22Rv1 (cell line): Measurements from ENCODE around the gene WNT3A.

Source experiments
- H3K27ac ChIP-seq: fragments of 450-650 bp; 2 replicates; pipeline ENCODE4 v1.5.1; 2017
- ZFX ChIP-seq: fragments of 450-650 bp; IDR thresholded peaks from 2 replicates; pipeline ENCODE4 v1.6.1; 2017; ENCODE audit warnings: antibody characterized with exemption, borderline replicate concordance
- TF ChIP-seq, protein P1 (sequence below): fragments of 450-650 bp; IDR thresholded peaks from 2 replicates; pipeline ENCODE4 v1.5.1; 2017; ENCODE audit warnings: mild to moderate bottlenecking

Gene WNT3A

DNA sequence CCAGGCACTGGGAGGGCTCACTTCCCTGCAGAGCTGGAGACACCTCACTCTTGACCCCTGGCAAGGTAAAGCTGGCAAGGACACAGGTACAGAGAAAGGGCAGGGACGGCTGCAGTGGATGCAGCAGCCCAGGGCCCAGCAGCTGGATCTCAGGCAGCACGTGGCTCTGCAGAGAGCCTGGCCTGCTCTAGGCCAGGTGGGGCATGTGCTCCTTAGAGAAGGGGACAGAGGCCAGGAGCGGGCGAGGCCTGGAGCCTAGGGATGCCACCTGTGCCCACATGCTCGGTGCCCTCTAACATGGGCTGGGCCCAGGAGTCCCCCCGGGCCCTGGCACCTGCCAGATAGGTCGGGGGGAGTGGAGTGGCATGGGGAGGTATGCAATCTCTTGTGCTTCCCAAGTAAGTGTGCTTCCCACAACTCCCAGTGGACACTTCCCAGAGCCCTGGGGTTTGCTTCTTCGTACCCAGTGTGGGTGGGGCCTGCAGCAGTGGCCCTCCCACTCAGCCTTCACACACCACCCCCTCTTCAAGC, 30.0 kb downstream of the WNT3A start:
- H3K27ac ChIP-seq: no peak overlapping the region
- TF ChIP-seq ZFX: no peak
- TF ChIP-seq, protein P1, sequence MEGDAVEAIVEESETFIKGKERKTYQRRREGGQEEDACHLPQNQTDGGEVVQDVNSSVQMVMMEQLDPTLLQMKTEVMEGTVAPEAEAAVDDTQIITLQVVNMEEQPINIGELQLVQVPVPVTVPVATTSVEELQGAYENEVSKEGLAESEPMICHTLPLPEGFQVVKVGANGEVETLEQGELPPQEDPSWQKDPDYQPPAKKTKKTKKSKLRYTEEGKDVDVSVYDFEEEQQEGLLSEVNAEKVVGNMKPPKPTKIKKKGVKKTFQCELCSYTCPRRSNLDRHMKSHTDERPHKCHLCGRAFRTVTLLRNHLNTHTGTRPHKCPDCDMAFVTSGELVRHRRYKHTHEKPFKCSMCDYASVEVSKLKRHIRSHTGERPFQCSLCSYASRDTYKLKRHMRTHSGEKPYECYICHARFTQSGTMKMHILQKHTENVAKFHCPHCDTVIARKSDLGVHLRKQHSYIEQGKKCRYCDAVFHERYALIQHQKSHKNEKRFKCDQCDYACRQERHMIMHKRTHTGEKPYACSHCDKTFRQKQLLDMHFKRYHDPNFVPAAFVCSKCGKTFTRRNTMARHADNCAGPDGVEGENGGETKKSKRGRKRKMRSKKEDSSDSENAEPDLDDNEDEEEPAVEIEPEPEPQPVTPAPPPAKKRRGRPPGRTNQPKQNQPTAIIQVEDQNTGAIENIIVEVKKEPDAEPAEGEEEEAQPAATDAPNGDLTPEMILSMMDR: no peak

DNA sequence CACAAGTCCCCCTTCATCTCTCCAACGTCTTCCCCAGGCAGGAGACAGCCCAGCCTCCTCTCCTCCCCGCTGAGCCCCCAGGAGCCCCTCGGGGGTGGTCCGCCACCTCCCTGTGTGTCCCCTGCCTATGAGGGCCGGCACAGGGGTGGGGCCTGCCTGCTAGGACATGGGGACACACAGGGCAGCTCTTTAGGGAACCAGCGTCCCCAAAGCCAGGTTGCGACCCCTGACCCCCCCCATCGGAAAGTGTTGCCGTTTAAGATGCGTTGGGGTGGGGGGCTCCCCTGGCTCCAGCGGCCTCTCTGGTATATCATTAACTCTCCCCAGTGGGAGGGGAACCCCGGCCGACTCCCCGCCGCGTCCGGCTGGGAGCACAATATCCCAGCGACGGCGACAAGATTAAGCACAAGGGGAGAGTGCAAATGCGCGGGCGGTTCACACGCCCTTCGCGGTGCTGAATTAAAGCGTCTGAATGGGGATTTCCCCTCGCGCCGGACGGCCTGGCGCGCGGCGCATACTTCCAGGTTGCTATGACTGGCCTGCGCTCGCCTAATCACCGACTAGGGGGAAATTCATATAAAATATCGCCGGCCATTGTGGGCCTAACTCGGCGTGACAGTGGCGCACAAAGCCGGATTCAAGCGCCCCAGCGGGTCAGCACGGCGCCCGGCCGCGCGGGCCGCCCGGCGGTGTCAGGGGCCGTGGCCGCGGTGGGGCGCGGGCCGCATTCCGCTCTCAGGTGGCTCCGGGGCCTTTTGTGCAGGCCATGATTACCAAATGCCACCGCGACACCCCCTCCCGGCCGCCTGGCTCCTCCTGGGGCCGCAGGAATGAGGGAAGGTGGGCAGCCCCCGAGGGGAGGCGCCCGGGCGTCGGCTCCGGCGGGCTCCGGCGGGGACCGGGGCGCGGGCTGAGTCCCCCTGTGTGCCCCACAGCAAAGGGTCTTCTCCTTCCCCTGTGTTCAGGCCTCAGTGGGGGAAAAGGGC, 30.9 kb downstream of the WNT3A start:
- TF ChIP-seq ZFX: no peak
- TF ChIP-seq, protein P1: no peak

DNA sequence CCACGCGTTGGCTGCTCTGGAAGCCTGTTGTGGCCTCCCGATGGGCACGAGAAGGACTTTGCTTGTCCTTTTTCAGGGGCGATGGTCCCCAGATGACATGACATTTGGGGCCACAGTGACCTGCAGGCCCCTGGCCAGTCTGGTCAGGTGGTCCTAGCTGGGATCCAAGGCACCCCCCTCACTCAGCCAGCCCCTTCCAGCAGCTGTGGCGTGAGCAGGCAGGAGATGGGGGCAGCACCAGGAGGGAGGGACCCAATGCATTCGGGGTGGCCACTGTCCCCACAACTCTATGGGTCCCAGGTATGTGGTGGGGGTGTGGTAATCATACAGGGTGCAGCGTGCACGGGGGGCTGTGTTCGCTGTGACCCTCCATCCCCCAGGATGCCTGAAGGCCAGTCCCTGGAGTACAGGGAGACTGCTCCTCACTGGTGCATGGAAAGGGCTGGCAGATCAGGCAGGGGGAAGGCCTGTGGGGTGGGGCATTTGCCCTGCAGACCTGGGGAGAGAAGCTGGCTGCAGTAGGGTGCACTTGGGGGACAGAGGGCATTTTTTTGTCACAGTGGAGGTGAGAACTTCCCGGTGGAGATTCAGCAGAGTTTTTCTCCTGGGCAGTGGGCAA, 31.7 kb downstream of the WNT3A start:
- no peak for TF ChIP-seq ZFX
- TF ChIP-seq, protein P1: no peak
- no peak overlapping the region for H3K27ac ChIP-seq

More for the DNA sequence above, 30.9 kb downstream of the WNT3A start:
- H3K27ac ChIP-seq: no peak overlapping the region

DNA sequence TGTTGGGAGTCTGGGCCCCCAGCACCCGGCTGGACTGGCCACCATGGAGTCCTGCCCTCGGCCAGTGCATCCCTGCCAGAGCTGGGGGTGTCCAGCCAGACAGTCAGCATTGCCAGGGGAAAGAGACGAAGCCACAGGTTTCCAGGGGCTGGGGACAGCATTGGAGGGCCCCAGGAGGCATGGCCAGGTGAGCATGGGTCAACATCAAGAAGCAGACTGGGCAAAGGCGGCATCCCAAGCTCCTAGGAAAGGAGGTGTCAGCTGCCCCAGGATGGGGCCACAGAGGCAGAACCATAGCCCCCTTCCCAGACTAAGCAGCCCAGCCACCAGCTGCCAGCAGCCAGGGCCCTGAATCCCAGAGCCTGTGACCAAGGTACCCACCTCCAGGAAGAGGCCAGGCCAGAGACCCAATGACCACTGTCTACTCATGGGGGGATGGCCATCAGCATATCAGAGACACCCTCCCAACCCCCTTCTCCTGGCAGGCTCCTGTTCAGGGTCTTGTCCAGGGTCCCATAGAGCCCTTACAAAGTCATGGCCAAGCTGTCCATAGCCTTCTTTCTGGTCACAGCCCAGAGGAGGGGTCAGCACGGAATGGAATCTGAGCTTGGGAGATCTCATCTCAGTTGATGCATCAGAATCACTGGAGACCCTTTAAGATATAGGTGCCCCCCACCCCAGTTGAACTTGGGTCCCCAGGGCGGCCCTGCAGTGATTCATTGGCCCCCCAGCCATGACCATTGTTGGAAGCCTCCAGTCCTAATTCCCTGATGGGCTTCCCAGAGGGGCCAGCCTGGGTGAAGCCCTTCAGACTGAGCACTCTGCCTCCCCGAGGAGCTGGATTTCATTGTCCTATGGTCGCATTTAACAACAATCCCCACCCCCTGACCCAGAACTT, 32.5 kb downstream of the WNT3A start:
- no peak for TF ChIP-seq ZFX
- TF ChIP-seq, protein P1: no peak
- H3K27ac ChIP-seq: no peak overlapping the region

DNA sequence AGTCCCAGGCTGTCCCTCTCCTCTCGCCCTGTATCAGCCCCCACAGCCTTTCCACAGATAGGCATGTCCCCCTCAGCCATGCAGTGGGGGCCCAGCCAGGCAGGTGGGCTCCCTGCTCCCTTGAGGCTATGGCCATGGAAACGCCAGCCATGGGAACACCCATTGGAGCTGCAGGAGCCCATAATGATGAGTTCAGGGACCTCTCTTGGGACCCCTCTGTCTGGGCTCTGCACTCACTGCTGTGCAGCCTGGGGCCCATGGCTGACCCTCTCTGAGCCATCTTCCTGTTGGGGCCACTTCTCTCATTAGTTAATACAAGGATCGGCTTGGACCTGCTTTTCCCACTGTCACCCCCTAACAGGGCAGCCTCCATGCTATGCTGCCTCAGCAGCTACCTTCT, 33.2 kb downstream of the WNT3A start:
- no peak overlapping the region for H3K27ac ChIP-seq
- no peak for TF ChIP-seq ZFX

DNA sequence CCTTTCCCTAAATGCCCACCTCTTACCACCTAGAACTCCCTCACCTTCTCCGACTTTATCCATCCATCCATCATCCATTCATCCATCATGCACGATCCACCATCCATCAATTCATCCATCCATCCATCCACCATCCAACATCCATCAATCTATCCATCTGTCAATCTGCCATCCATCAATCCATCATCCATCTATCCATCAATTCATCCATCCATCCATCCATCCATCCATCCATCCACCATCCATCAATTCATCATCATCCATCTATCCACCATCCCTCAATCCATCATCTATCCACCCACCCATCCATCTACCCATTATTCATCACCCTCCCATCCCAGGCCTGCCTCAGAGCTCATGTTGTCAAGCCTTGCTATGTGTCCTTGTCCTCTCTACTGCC, 34.5 kb downstream of the WNT3A start:
- H3K27ac ChIP-seq: no peak overlapping the region
- TF ChIP-seq, protein P1: no peak
- no peak for TF ChIP-seq ZFX

DNA sequence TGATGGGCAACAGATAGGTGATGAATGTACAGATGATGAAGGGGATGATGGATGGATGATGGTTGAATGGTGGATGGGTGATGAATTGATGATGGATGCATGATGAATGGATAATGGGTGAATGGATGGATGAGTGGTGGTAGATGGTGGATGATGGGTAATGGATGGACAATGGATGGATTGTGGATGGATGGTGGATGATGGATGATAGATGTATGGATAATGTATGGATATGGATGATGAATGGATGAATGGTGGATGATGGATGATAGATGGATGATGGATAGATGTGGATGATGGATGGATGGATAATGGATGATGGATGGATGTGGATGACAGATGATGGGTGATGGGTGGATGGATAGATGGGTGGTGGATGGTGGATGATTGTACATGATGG, 35.7 kb downstream of the WNT3A start:
- H3K27ac ChIP-seq: no peak overlapping the region
- no peak for TF ChIP-seq ZFX
- TF ChIP-seq, protein P1: no peak
